ENCODE measurements around the gene NXPE3.

Gene NXPE3

DNA sequence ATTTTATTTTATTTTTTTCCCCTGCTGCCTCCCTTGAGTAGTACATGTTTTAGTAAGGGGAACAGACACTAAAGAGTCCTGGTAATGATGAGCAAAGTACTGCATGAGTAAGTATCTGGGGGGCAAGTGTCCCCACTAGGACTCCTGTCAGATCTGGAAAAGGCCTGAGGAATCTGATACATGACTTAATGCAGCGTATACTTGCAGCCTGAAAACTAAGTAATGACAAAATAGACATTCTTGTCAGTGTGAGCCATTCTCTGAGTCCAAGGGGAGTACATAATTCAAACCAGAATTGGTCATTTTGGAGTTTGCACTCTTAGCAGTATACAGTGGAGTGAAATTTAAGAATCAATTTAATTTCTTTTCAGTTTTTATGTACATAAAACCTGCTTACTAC is 27.5 kb downstream of the NXPE3 start:
- no peak for ATAC-seq
- TF ChIP-seq, protein P1, sequence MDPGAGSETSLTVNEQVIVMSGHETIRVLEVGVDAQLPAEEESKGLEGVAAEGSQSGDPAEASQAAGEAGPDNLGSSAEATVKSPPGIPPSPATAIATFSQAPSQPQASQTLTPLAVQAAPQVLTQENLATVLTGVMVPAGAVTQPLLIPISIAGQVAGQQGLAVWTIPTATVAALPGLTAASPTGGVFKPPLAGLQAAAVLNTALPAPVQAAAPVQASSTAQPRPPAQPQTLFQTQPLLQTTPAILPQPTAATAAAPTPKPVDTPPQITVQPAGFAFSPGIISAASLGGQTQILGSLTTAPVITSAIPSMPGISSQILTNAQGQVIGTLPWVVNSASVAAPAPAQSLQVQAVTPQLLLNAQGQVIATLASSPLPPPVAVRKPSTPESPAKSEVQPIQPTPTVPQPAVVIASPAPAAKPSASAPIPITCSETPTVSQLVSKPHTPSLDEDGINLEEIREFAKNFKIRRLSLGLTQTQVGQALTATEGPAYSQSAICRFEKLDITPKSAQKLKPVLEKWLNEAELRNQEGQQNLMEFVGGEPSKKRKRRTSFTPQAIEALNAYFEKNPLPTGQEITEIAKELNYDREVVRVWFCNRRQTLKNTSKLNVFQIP (CRISPR knock-in tag; IDR thresholded peaks at IDR 0.05; ENCODE audit: borderline replicate concordance, low read depth) = no peak

DNA sequence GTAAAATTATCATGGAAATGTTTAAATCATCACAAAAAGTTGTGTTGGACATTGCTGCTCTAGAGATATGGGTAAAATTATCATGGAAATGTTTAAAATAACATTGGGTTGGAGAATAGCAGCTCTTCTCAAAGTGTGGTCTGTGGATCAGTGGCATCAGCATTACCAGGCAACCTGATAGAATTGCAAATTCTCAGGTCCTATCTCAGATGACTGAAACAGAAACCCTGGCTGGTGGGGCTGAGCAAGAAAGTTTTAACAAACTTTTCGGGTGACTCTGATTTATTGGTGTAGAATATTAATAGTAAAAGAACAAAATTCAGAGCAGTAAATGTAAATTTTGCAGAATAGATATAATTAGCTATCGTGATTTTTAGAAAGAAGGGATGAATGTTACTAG is 28.9 kb downstream of the NXPE3 start:
- ATAC-seq = no peak

DNA sequence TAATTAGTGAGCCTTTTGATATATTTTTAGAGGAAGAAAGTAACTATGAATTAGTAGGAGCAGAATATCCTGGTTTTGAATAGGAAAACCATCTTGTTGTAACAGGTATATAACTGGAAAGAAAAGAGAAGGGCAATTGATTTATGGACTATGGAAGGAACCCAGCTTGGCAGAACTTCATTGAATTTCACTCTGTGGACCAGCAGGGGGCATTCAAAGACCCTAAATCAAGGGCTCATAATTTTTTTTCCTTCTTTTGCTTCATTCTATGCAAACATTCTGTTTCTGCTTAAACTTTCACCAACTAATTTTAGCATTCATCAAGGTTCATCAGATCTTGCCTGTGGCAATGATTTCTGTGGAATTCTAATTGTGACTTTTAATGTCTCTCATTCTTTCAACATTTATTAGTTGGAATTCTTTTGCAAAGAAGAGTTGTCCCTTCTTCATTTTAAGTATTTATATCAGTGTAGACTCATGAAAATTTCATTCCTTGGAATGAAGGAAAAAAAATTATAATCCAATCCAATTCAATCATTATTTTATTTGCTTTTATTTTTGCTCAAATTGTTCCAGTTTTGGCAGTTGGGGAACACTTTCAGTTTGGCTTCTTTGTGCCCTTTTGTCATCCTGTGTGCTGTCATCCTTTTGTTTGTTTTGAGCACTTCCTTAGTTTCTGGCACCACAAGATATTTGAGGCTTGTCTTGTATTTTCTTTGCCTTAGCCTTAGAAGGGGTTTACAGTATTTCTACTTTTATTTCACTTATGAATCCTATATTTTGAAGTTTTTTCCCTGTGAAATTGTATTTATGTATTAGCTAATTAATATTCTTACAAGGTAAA is 30.4 kb downstream of the NXPE3 start:
- TF ChIP-seq ISL1 (CRISPR knock-in tag; IDR thresholded peaks at IDR 0.05) = no peak
- TF ChIP-seq RARB (CRISPR knock-in tag; IDR thresholded peaks at IDR 0.05) = no peak
- TF ChIP-seq ZNF565 (CRISPR knock-in tag; conservative IDR thresholded peaks at IDR 0.05; ENCODE audit: low read depth) = no peak
- TF ChIP-seq ZC3H10 (CRISPR knock-in tag; IDR thresholded peaks at IDR 0.05) = no peak
- TF ChIP-seq, protein P1 (CRISPR knock-in tag; IDR thresholded peaks at IDR 0.05; ENCODE audit: borderline replicate concordance, low read depth) = no peak
- TF ChIP-seq OSR1 (CRISPR knock-in tag; IDR thresholded peaks at IDR 0.05) = no peak
- TF ChIP-seq PPARA (CRISPR knock-in tag; IDR thresholded peaks at IDR 0.05; ENCODE audit: borderline replicate concordance) = no peak
- TF ChIP-seq, protein P2, sequence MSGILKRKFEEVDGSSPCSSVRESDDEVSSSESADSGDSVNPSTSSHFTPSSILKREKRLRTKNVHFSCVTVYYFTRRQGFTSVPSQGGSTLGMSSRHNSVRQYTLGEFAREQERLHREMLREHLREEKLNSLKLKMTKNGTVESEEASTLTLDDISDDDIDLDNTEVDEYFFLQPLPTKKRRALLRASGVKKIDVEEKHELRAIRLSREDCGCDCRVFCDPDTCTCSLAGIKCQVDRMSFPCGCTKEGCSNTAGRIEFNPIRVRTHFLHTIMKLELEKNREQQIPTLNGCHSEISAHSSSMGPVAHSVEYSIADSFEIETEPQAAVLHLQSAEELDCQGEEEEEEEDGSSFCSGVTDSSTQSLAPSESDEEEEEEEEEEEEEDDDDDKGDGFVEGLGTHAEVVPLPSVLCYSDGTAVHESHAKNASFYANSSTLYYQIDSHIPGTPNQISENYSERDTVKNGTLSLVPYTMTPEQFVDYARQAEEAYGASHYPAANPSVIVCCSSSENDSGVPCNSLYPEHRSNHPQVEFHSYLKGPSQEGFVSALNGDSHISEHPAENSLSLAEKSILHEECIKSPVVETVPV (CRISPR knock-in tag; IDR thresholded peaks at IDR 0.05) = no peak
- TF ChIP-seq, protein P3, sequence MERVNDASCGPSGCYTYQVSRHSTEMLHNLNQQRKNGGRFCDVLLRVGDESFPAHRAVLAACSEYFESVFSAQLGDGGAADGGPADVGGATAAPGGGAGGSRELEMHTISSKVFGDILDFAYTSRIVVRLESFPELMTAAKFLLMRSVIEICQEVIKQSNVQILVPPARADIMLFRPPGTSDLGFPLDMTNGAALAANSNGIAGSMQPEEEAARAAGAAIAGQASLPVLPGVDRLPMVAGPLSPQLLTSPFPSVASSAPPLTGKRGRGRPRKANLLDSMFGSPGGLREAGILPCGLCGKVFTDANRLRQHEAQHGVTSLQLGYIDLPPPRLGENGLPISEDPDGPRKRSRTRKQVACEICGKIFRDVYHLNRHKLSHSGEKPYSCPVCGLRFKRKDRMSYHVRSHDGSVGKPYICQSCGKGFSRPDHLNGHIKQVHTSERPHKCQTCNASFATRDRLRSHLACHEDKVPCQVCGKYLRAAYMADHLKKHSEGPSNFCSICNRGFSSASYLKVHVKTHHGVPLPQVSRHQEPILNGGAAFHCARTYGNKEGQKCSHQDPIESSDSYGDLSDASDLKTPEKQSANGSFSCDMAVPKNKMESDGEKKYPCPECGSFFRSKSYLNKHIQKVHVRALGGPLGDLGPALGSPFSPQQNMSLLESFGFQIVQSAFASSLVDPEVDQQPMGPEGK (CRISPR knock-in tag; IDR thresholded peaks at IDR 0.05; ENCODE audit: borderline replicate concordance) = no peak
- TF ChIP-seq TOX (CRISPR knock-in tag; IDR thresholded peaks at IDR 0.05; ENCODE audit: borderline replicate concordance) = no peak
- no peak for TF ChIP-seq ZNF8 (CRISPR knock-in tag; IDR thresholded peaks at IDR 0.05)
- TF ChIP-seq TCF4 (CRISPR knock-in tag; IDR thresholded peaks at IDR 0.05; ENCODE audit: borderline replicate concordance) = no peak
- no peak for TF ChIP-seq GLIS3 (CRISPR knock-in tag; IDR thresholded peaks at IDR 0.05)
- TF ChIP-seq ZFP3 (CRISPR knock-in tag; IDR thresholded peaks at IDR 0.05) = no peak
- TF ChIP-seq ARNTL (CRISPR knock-in tag; IDR thresholded peaks at IDR 0.05; ENCODE audit: borderline replicate concordance, low read depth) = no peak
- no peak for TF ChIP-seq ZFP30 (CRISPR knock-in tag; IDR thresholded peaks at IDR 0.05)
- TF ChIP-seq CSDC2 (CRISPR knock-in tag; IDR thresholded peaks at IDR 0.05) = no peak
- TF ChIP-seq BACH2 (CRISPR knock-in tag; IDR thresholded peaks at IDR 0.05; ENCODE audit: borderline replicate concordance) = no peak
- TF ChIP-seq, protein P4, sequence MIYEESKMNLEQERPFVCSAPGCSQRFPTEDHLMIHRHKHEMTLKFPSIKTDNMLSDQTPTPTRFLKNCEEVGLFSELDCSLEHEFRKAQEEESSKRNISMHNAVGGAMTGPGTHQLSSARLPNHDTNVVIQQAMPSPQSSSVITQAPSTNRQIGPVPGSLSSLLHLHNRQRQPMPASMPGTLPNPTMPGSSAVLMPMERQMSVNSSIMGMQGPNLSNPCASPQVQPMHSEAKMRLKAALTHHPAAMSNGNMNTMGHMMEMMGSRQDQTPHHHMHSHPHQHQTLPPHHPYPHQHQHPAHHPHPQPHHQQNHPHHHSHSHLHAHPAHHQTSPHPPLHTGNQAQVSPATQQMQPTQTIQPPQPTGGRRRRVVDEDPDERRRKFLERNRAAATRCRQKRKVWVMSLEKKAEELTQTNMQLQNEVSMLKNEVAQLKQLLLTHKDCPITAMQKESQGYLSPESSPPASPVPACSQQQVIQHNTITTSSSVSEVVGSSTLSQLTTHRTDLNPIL (CRISPR knock-in tag; IDR thresholded peaks at IDR 0.05; ENCODE audit: low read depth) = no peak
- peak; percentile 65 for ATAC-seq

More for the DNA sequence above, 28.9 kb downstream of the NXPE3 start:
- TF ChIP-seq SNAI2 (CRISPR knock-in tag; IDR thresholded peaks at IDR 0.05) (no peak), ISL1 (CRISPR knock-in tag; IDR thresholded peaks at IDR 0.05) (no peak), ZFP30 (CRISPR knock-in tag; IDR thresholded peaks at IDR 0.05) (no peak), ZNF70 (CRISPR knock-in tag; IDR thresholded peaks at IDR 0.05) (no peak), GLIS3 (CRISPR knock-in tag; IDR thresholded peaks at IDR 0.05) (no peak), ZC3H10 (CRISPR knock-in tag; IDR thresholded peaks at IDR 0.05) (no peak), ZNF565 (CRISPR knock-in tag; conservative IDR thresholded peaks at IDR 0.05; ENCODE audit: low read depth) (no peak)
- TF ChIP-seq, protein P1 (CRISPR knock-in tag; IDR thresholded peaks at IDR 0.05; ENCODE audit: borderline replicate concordance, low read depth) = no peak
- TF ChIP-seq, protein P3 (CRISPR knock-in tag; IDR thresholded peaks at IDR 0.05; ENCODE audit: borderline replicate concordance) = no peak

Data from SK-N-SH treated with all-trans-retinoic acid at 6 μM for 48 hours (cell line).